Measurements from ENCODE around the gene MRNIP. TPM values are rescaled to one million over a fixed set of nuclear protein-coding genes. Genes with fewer than 3 reads are reported as not detected.

Gene MRNIP
- total and polyA plus RNA-seq, 2 of the 8 experiments (the other 6 are each of a cell fraction or from before 2014, with no cell fraction given): 29.6 TPM

DNA sequence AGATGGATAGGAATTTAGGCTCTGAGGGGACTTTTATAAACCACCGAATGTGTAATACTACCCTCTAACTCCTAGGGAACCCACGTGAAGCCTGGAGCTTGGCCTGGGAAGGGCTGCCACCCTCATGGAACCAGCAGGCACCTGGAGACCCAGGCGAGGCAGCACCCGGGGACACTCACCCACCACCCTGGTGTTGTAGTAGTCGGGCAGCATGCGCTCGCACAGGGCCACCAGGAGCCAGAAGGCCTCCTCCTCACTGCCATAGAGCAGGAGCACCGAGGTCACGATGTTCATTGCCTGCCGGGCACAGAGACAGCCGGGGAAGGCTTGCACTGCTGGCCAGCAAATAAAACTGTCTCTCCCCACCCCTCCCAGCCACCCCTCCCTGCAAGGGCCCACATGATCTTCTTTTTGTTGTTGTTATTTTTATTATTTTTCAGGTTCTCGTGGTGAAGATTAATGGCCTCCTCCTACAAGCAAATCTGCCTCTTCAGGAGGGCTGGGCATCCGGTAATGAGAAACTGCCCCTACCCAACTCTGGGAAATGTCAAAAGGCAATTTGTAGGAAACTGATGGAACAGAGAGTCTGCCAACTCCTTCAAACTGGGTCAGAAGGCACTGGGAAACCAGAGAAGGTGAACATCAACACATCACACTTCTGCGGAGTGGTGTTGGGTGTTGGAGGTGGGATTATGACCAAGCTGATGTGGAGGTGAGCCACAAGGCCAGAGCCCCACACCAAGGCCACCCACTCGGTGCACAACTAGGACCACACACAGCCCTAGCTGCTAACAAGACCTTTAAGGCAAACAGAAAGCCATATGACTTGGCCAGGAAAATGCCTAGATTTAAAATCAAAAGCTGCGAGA lies 17.4 kb upstream of the MRNIP start (continued):
- TF ChIP-seq TEAD4 (IDR thresholded peaks at IDR 0.05; ENCODE audit: low read depth, low read length) (no peak), CHD7 (IDR thresholded peaks at IDR 0.05; ENCODE audit: insufficient replicate concordance, low read length) (no peak), TAF1 (IDR thresholded peaks at IDR 0.05; ENCODE audit: low read depth, low read length) (no peak), CBX5 (IDR thresholded peaks at IDR 0.05; ENCODE audit: low read depth, low read length) (no peak), POU5F1 (IDR thresholded peaks at IDR 0.05; ENCODE audit: low read depth, low read length) (no peak)

Measured in H1 (cell line).